Measurements from ENCODE around the gene EGFR.

Gene EGFR

DNA sequence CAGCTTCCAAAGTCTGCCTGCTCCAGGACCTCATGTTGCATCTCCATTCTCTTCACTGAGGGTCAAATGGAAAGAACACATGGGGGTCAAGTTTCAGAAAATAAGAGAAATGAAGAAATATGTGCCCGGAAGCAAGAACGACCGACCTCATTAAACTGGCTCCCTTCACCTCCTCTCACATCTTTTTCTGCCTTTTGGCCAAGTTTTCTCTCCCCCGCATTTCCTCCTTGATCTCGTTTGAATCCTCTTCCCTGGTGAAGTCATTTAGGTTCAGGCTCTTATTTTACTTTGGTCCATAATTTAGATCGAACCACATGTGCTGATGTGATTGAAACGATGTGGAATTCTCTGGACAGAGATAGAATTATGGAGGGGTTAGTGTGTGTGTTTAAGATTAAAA, 44.2 kb downstream of the EGFR start:
- no peak for DNase-seq (ENCODE audit: low spot score)

DNA sequence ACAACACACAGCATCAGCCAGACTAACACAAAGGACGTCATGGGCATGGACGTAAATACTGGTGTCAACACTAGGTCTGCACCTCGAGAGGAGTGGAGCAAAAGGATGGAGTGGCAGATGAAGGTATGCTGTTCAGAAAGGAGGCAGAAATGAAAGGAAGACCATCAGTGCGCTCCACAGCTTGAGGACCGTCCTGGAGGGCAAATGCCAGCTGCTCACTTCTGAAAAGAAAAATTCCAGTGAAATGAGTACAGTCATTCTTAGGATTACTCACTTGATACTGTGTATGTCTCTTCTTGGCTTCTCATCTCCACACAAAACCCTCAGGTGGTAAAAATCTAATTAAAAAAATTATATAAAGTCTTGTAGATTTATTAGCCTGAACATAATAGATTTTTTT, 44.8 kb downstream of the EGFR start:
- no peak for DNase-seq (ENCODE audit: low spot score)

DNA sequence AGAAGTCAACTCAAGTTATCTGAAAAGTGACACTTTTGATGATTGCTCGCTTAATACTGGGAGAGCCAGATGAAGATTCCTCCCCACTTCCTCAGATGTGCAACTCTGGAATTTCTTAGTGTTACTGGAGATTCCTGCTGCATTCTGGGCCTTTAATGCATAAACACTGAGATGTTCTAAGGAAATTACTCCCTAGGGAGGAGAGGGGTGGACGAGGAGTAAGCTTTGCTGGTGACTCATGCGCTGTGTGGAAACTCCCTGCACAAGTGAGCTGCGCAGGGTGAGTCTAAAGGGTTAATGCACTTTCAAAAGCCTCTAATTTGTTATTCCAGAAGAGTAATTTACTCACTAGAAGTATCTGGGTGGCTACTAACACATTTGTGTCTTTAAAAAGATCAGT, 46.3 kb downstream of the EGFR start:
- no peak for DNase-seq (ENCODE audit: low spot score)

DNA sequence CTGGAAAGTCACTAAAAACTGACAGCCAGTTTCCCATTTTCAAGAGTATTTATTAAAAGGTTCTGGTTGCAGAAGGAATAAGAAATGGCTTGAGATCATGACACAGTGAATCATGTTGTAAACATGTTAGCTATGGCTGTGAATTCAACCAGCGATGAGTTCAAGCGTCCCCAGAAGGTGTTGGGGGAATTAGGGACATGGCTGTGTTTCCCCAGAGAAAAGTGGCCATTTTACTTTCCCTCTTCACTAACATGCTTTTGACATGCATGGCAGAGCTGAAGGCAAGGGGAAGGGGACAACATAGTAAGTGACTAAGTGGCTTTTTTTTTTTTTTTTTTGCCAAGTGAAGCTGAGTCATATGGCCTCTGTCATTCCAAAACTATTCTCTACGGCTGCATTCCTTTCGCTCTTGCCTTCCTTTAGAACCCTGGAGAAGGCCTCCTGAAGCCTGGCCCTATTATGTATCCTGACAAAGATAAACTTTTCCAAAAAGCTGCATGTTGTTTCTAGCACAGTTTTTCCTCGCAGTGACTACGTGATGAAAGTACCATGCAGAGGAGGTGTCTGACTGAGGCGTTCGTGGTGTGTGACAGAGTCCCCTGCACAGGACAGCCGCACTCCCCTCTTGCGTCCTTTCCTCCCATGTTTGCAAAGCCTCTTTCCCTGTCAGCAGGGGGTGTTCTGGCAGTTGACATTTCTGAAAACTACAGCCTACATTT, 46.9 kb downstream of the EGFR start:
- DNase-seq (ENCODE audit: low spot score) = no peak

DNA sequence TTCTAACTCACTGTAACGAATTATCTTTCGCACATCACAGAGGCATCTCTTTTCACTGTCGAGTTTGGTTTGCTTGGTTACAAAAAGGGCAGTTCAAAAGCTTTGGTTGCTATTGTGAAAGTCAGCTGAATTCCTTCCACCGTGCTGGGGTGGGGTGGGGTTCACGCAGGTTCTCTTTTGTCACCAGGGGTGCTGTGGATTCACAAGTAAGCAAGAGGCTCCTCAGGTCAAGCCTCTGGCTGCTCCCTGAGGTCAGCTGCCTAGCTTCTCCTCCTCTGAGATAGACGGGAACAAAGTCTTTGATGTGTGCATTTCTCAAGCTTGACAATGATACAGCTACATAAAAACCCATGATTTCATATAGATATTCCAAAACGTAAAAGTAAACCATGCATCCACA, 47.7 kb downstream of the EGFR start:
- no peak for DNase-seq (ENCODE audit: low spot score)

DNA sequence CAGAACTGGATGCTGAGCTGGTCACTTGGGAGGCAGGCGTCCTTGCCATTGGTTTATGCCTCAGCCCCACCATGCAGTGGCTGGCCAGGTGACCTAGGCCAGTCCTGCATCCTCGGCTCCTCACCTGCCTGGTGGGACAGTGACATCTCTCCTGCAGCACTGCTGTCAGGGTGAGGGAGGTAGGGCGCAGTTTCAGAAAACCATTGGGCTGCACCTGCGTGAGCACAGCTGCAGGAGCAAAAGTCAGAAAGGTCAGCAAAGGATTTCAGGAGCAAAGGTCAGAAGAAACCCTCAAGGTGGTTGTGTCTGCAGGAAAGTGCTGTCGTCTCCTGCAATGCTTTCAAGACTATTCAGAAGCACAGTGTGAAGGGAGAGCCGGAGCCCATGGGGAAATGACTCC, 48.1 kb downstream of the EGFR start:
- DNase-seq (ENCODE audit: low spot score) = no peak

DNA sequence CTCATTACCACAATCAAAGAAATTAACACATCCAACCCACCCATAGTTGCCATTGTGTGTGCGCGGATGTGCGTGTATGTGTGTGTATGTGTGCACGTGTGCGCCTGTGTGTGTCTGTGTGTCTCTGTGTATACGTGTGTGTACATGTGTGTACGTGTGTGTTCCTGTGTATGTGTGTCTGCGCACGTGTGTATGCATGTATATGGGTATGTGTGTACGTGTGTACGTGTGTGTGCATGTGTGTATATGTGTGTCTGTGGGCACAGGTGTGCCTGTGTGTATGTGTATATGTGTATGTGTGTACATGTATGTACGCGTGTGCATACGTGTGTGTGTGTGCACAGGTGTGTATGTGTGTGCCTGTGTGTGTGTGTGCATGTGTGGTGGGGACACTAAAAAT, 48.9 kb downstream of the EGFR start:
- DNase-seq (ENCODE audit: low spot score) = no peak

DNA sequence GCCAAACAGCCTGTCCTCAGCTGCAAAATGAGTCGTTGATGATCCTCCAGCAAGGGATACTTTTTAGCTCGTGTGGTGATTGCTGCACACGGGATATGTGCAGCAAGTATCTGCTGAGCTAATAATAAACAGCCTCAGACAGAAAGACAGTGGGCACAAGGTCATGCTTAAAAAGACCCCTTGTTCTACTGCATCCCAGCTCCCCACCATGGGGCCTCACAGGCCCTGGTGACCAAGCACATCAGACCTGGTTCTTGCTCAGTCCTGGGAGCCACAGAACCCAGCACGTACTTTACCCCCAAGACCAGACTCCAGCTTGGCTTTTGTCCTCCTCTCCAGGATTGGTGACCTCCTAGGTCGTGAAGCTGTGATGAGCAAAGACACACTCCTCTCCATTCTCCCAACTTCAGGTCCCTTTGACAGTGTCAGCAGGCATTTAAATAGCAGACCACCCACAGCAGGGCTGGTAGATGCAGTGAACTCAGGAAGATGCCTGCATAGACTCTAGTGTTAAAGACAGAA, 50.5 kb downstream of the EGFR start:
- DNase-seq (ENCODE audit: low spot score) = no peak

DNA sequence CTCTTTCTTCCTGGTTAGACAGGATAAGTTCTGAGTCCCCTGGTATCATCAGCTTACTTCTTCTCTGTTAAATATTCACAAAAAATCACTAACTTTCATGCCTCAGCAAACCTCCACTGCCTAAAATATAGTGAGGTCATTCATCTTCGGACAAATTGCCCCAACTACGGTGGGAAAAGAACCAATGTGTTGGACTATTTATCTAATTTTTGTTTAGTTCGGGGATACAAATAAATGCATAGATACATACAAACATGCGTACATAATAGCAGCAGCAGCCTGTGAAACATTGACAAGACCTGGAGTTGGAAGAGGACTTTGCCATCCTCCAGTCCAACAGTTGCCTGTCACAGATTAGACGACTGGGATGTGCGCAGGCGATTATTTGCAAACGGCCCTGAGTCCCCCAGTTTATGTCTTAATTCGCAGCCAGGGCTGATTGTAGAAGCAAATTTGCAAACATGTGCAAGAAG, 51.5 kb downstream of the EGFR start:
- no peak for DNase-seq (ENCODE audit: low spot score)

DNA sequence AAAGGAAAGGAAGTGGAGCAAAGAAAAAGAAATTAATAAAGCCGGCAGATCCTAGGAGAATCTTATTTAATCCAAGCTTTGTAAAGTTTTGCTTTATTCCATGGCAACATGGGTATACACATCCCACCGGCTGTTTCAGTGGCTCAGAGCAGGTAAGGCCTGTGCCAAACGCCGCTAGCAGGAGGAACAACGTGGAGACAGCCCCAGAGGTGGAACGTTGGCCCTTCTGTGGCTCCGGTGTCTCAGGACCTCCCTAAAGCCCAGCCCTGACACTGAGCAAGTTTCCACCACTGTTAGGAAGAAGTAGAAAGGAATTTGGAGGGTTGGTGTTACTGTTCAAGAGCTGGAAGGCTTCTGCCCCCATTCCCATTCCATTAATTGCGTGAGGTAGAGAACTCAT, 52.0 kb downstream of the EGFR start:
- DNase-seq (ENCODE audit: low spot score) = no peak

DNA sequence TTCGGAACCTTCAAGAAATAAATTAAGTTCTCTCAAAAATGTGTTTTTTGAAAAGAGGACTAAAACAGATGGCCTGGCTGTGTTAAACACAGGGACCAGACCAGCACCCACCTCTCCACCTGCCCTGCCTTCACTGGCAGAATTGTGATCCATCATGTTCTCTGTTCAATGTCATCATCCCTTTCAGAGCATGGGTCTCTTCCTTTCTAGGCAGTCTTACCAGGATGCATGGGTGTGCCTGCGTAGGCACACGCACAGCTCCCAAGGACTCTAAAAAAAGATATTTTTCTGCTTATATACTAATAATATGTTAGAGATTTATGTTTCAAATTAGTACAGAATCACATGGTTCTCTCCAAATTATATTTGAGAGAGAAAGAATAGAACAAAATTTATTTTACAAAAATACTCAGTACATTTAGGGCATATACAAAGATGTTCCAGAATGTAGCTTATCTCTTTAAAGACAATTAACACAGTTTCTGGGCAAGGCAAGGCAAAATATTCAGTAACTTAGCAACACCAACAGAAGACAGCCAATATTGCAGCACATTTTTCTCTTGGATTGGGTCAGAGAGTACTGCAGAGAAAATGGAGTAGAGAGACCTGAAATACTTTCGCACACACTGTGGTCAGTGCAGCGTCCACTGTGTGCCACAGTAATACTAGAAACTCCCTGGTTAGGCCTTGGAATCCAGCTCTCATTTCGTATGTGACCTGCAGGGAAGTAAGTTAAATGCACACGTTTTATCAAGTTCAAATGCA, 52.8 kb downstream of the EGFR start:
- no peak for DNase-seq (ENCODE audit: low spot score)

DNA sequence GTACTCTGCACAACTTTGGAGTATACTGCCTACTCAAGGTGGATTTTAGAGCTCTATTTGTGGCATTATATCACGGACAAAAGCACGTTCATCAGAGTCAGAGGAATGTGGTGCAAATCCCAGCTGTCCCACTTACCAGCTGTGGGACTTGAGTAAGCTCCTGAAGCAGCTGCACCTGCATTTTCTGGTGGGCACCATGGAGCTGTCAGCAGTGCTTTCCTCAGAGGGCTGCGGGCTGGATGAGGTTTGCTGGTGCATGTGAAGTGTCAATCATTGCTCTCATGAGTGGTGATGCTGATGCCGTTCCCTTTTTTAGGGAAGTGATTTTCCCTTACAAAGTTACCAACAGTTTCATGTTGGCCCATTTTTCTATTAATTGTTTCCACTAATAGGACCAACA, 53.4 kb downstream of the EGFR start:
- DNase-seq (ENCODE audit: low spot score) = no peak

DNA sequence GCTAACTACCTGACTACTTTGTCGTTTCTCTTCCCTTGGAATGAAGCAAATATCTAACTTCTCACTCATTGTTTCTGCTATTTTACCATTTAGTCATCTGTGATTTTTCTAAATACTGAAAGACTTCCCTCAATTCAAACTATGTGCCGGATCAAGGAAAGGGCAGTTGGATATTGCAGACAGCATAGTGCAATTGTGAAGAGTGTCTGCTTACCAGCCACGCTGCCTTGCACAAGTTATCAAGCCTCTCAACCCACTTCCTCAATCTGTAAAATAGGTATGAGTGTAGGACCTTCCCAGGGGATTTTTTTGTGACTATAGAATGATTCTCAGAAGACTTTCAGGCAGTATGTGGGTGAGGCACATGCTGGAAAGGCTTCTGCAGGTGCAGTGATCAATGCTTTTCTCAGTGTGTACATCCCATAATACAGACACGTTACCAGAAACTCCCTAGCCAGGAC, 54.3 kb downstream of the EGFR start:
- DNase-seq (ENCODE audit: low spot score) = no peak

DNA sequence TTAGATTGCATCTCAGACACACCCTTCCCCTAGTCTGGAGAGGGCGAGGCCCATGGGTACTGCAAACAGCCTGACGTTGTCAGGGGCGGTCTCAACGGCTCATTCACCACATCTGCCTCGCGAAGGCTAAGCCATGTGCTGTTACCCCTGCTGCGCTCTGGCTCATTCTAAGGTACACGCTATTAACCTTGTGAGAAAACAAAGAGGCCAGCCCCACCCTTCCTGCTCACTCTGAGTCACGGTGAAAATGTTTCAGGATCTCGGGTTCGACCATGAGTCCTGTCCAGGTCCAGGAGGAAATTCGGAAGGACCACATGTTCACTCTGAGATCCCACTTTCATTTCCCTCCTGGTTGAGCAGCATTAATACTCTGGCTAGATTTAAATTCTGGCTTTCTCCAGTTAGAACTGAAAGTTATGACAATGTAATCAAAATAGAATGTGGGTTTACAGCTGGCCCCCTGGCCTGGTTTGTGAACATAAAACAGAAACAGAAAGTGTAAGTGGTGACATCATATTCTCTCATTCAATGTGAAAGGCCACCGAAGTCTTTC, 55.2 kb downstream of the EGFR start:
- DNase-seq (ENCODE audit: low spot score) = no peak

DNA sequence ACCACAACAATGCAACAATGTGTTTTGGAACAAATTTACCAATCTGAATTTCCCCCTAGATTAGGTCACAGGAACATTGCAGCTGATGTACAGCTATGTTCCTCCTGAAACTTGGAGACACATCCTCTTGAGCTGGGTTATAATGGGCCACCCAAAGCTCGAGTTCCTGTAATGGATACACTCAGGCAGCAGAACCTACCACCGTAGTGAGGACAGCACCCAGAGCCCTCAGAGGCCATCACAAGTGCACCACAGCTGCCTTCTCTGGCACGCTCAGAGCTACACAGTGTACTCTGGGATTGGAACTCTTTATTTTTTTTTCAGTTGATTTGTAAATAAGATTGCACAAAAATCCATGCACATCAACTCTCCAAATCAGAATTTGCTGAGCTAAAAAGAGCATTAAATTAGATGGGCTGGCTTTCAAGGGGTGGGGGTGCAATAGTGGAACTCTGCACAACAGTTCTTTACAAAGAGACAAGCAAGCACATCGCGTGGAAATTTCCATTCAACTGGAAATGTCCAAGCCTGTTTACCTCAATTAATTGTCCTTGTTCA, 56.7 kb downstream of the EGFR start:
- DNase-seq (ENCODE audit: low spot score) = no peak

DNA sequence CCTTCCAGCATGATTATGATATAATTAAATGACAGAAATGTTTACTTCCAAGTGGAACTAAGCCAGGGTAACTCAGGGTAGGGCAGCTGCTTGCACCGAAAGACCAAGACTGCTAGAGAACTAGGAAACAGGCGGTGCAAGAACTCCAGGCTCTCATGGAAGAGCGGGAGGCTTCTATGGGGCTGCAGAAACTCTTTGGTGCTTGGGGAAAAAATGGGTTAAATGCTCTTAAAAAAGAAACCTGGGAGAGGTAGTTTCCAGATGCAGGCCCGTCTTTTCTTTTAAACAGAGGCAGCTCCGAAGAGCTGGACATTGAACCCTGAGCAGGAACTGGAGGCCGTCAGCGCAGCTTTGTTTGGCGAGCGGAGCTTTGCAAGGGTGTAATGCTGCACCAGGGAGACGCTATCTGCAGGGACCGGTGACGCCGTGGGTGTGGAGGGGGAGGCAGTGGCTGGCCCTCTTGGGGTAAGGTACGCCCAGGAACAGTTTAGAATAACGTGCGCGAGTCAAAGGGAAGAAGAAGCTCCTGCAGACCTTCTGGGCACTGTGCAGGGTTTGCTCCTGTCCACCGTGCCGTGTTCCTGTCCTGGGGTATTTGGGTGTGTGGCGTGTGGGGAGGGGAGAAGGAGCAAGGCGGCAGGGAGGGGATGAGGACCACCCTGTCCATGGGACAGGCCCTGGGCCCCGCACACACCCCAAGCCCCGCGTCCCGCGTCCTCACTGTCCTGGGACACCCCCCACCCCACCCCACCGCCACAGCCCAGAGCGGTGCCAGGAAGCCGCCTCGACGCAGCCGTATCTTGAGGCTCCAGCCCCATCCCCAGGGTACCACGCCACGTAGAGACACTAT, 59.0 kb downstream of the EGFR start:
- no peak for DNase-seq (ENCODE audit: low spot score)

DNA sequence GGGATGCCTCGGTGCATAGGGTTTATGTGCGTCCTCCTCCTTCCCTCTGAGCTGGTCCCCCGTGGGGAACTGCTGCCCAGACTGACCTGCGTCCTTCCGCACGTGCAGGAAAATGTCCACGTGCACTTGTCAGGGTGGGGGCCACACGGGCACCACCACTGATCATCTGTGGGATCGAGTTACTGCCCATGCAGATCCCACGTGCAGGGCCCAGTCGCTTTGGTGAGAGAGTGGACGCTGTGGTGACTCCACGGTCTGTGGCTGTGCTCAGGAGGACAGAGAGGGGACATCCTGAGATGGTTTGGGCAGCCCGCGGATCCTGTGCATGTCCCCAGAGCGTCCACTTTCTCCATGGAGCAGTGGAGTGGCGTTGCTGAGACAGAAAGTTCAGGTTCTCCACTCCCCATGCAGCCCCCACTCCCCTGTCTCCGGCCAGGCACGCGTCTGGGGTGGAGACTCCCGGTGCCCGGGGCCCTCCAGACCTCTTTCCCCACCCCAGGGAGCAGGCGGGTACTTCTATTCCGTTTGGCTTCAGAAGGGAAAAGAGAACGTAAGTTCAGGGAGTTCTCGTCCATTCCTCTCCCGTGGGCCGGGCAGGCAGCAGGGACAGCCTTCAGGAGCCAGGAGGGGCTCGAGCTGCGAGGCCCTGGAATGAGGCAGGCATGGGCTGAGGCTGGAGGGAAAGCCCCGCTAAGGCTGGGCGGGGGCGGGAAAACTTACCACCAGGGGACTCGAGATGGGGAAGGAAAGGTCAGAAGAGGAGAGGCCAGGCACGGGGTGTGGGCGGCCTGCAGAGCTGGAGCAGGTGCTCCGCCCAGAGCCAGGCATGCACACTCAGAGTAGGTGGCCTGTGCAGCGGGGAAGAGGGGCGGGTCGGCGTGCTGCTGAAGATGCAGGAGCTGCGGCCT, 59.9 kb downstream of the EGFR start:
- DNase-seq (ENCODE audit: low spot score) = peak; percentile 72

DNA sequence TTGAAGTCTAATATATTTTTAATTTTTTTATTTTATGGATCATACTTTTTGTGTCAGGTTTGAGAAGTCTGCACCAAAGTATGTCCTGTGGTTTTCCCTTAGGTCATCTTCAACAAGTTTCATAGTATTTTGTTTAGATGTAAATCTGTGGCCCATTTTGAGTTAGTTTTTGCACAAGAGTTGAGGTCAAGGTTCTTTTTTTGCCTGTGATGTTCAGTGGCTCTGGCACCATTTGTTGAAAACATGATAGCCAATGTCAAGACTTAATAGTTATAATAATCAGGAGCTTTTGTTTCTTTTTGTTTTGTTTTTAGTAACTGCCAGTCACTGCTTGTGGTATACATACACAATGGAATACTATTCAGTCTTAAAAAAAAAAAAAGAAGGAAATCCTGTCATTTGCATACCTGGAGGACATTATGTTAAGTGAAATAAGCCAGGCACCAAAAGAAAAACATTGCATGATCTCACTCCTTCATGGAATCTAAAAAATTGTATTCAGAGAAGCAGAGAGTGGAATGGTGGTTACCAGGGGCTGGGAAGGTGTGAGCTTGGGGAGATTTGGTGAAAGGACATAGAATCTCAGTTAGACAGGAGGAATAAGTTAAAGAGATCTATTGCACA, 61.3 kb downstream of the EGFR start:
- no peak for DNase-seq (ENCODE audit: low spot score)

DNA sequence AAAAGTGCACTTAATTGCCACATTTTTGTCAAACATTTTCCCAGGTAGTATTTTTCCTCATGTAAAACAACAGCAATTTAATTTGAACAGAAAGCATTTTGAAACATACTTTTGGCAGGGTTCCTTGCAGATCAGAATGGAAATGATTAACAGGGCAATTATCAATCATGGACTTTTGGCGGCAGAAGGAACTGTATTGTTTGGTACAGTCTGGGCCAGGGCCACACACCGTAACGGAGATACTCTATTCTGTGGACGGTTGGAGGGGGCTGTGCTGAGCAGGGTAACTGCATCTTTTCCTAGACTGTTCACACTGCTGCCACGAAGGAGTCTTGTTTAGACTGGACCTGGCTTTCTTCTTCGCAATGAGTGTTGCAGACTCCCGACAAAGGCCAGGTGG, 62.3 kb downstream of the EGFR start:
- DNase-seq (ENCODE audit: low spot score) = no peak
